Pancreas (tissue), 10 donors: ENCODE measurements around the gene DNMBP. TPM values are rescaled to one million over a fixed set of nuclear protein-coding genes. Genes with fewer than 3 reads are reported as not detected.

Source experiments
- ATAC-seq, 4 donors: fragments of 200-7000 bp; cut with Tn5 transposase; one replicate each; pipeline versions ENCODE4 v1.8.0 to v1.9.1; 2020; ENCODE audit warnings: mild to moderate bottlenecking in 4 of 4, moderate library complexity in 4 of 4
- DNase-seq, 6 donors: peaks; one replicate each; pipeline ENCODE4 v3.0.0-alpha.2; 2020
- FAIRE-seq: peaks from 2 replicates; lab custom pipeline; 2012; peaks lifted over from hg19 to GRCh38; lab: Jason Lieb, UNC
- H3K27ac ChIP-seq, 4 donors: fragments of 200-600 bp; sonication (generic); 1 replicate in 3 of 4; 2 replicates in 1 of 4; pipeline versions ENCODE4 v1.5.0 to v1.8.0; 2020
- H3K27me3 ChIP-seq, 4 donors: fragments of 200-600 bp; one replicate each; pipeline ENCODE4 v1.8.0; 2021
- H3K36me3 ChIP-seq, 3 donors: fragments of 200-600 bp; sonication (generic) in 1 of 3; one replicate each; pipeline versions ENCODE4 v1.5.0 to v1.8.0; 2020 to 2021
- H3K4me1 ChIP-seq, 3 donors: fragments of 200-600 bp; one replicate each; pipeline ENCODE4 v1.8.0; 2021
- H3K4me3 ChIP-seq, 4 donors: fragments of 200-600 bp; sonication (generic) in 2 of 4; one replicate each; pipeline versions ENCODE4 v1.5.0 to v1.8.0; 2020 to 2021
- H3K9me3 ChIP-seq, 4 donors: fragments of 200-600 bp; one replicate each; pipeline ENCODE4 v1.8.0; 2021
- CTCF ChIP-seq, 4 donors: fragments of 200-600 bp; sonication (generic) in 3 of 4; IDR thresholded peaks; one replicate each; pipeline versions ENCODE4 v1.5.0 to v1.8.0; 2021; ENCODE audit warnings: antibody characterized with exemption in 4 of 4
- WGBS, 2 donors: extraction: QIAGEN DNeasy Blood & Tissue Kit; methylation state at CpG; one replicate each; pipeline ENCODE4 v1.1.7; 2013; 5-methylcytosine and 5-hydroxymethylcytosine counted together
- intact Hi-C, 3 donors: fragments of 100-400 bp; cut with DNase I; formaldehyde crosslinking; loops; one replicate each; pipeline versions ENCODE4 v1.11.1 to v1.14.2; 2022
- polyA plus RNA-seq, 2 donors: library from polyadenylated mRNA; stranded (reverse); fragments of 200-250 nt; gene quantifications; one replicate each; pipeline ENCODE4 v1.2.3, GENCODE V29; 2013
- total RNA-seq, 6 donors: library from RNA; stranded (reverse); fragmentation: NEBNext Ultra II Directional in 4 of 6; extraction: Animal tissue kit (Norgen Biotek cat#: 25700) in 4 of 6; gene quantifications; one replicate each; pipeline versions ENCODE4 v1.2.1 to v1.2.4, GENCODE V29; 2021 to 2023
- donor health status: healthy with polysubstance abuse.
- donor health status: DM: no; HTN: no; CAD: no; lungs with moderate emphysema.
- donor health status: DM: no; HTN: no; CAD: no.
- donor health status: control.
- donor health status: control.
- donor health status: Bipolar disorder and iron deficiency.
- donor health status: DM: yes; HTN: yes; CAD: no.
- donor health status: DM: no; HTN: no; CAD: no.
- donor health status: DM: no; HTN: no; CAD: no.
- donor health status: DM: yes; HTN: yes; CAD: no.

DNMBP gene
- total and polyA plus RNA-seq, 8 donors, result 8.9 to 17.9 (median 11.2) TPM

- ATAC-seq (no peak), DNase-seq (no peak), FAIRE-seq (no peak)
- H3K36me3 ChIP-seq, result no peaks in the 10 kb centered on the region
- H3K27ac ChIP-seq, result no peak overlapping the region
- no peaks in the 10 kb centered on the region for H3K27me3 ChIP-seq
- intact Hi-C loops, result no loop called here
- H3K9me3 ChIP-seq, result no peaks in the 10 kb centered on the region
- H3K4me3 ChIP-seq, result no peak overlapping the region
- H3K4me1 ChIP-seq, result no peaks in the 10 kb centered on the region
- 88 to 91% methylated on average over 8 of the region's 8 CpGs for WGBS, 2 donors
- no peak for TF ChIP-seq CTCF (IDR thresholded peaks at IDR 0.05)
These were observed 173.8 kb downstream of the DNMBP start for GRCh38 chr10:99835947-99836346.

GRCh38 chr10:99834410-99834809, 175.3 kb downstream of the DNMBP start:
- TF ChIP-seq CTCF (IDR thresholded peaks at IDR 0.05), result no peak
- FAIRE-seq (no peak), ATAC-seq (no peak), DNase-seq (no peak)
- intact Hi-C loops, result no loop called here
- WGBS, 2 donors, result 78 to 91% methylated on average over 4 of the region's 4 CpGs
- Histone ChIP-seq H3K4me3 (no peak overlapping the region), H3K27ac (no peak overlapping the region), H3K36me3 (no peaks in the 10 kb centered on the region), H3K27me3 (no peaks in the 10 kb centered on the region), H3K4me1 (no peaks in the 10 kb centered on the region), H3K9me3 (no peaks in the 10 kb centered on the region)

- Histone ChIP-seq H3K27ac (no peak overlapping the region), H3K27me3 (no peaks in the 10 kb centered on the region), H3K9me3 (no peaks in the 10 kb centered on the region), H3K4me3 (no peak overlapping the region), H3K36me3 (no peaks in the 10 kb centered on the region), H3K4me1 (no peaks in the 10 kb centered on the region)
- DNase-seq (no peak), FAIRE-seq (no peak), ATAC-seq (no peak)
- no peak for TF ChIP-seq CTCF (IDR thresholded peaks at IDR 0.05)
- intact Hi-C loops, result no loop called here
- 83 to 85% methylated on average over 2 of the region's 2 CpGs for WGBS, 2 donors
These were observed 177.3 kb downstream of the DNMBP start for GRCh38 chr10:99832439-99832838.

- DNase-seq (no peak), FAIRE-seq (no peak), ATAC-seq (no peak)
- Histone ChIP-seq H3K4me3 (no peak overlapping the region), H3K4me1 (no peaks in the 10 kb centered on the region), H3K27ac (no peak overlapping the region), H3K27me3 (no peaks in the 10 kb centered on the region), H3K36me3 (no peaks in the 10 kb centered on the region), H3K9me3 (no peaks in the 10 kb centered on the region)
- TF ChIP-seq CTCF (IDR thresholded peaks at IDR 0.05), result no peak
- 78 to 95% methylated on average over 2 of the region's 2 CpGs for WGBS, 2 donors
- intact Hi-C loops, result no loop called here
These were observed 181.3 kb downstream of the DNMBP start for GRCh38 chr10:99828464-99828863.

- H3K9me3 ChIP-seq, result no peaks in the 10 kb centered on the region
- ATAC-seq, result no peak
- WGBS, 2 donors, result 79 to 85% methylated on average over 3 of the region's 3 CpGs
- no peak overlapping the region for H3K4me3 ChIP-seq
- intact Hi-C loops, result no loop called here
- H3K27me3 ChIP-seq, result no peaks in the 10 kb centered on the region
- no peak for TF ChIP-seq CTCF (IDR thresholded peaks at IDR 0.05)
- no peak for FAIRE-seq
- no peaks in the 10 kb centered on the region for H3K4me1 ChIP-seq
- no peak for DNase-seq
- H3K27ac ChIP-seq, result no peak overlapping the region
- no peaks in the 10 kb centered on the region for H3K36me3 ChIP-seq
These were observed 181.8 kb downstream of the DNMBP start for GRCh38 chr10:99827936-99828335.

Other genes starting within 250 kb of the DNMBP start
- gene ABCC2, start 227.3 kb downstream of the DNMBP start, total RNA-seq, result 1 to 10 TPM in 3 of 6 donors, under 1 TPM in 3; 0.67 to 1.7 (median 1.1) TPM
- 1 to 10 TPM in 1 of 2 donors, under 1 TPM in 1; 0.91 to 1.4 TPM for gene ABCC2, start 227.3 kb downstream of the DNMBP start, polyA plus RNA-seq
- gene CPN1, start 71.9 kb upstream of the DNMBP start, total RNA-seq, result under 1 TPM in 1 of 6 donors, not detected in 5; 0.17 TPM
- gene CPN1, start 71.9 kb upstream of the DNMBP start, polyA plus RNA-seq, result not detected
- 10 to 100 TPM in 4 of 6 donors, 1 to 10 TPM in 2; 8.5 to 13.2 (median 11.6) TPM for gene ERLIN1, start 176.1 kb upstream of the DNMBP start, total RNA-seq
- 1 to 10 TPM; 2.9 to 7.5 TPM for gene ERLIN1, start 176.1 kb upstream of the DNMBP start, polyA plus RNA-seq
- 1 to 10 TPM; 4.8 to 9.2 (median 6.1) TPM for gene CHUK, start 219.6 kb upstream of the DNMBP start, total RNA-seq
- 1 to 10 TPM; 3.7 to 8.7 TPM for gene CHUK, start 219.6 kb upstream of the DNMBP start, polyA plus RNA-seq